Hypothalamus (tissue), 51 donors: Measurements from ENCODE around the gene SPAG5.

ENCODE experiments used
- DNase-seq, 51 donors: peaks; one replicate each; lab custom pipeline; 2025; lab: John Stamatoyannopoulos, UW

The SPAG5 gene

GRCh38 chr17:28548417-28549130 is 50.3 kb downstream of the SPAG5 start:
- DNase-seq, result no peak

GRCh38 chr17:28547623-28548416 is 51.0 kb downstream of the SPAG5 start:
- peak in 42 of 51 donors; percentile 6 to 76 (median 44) for DNase-seq

DNA sequence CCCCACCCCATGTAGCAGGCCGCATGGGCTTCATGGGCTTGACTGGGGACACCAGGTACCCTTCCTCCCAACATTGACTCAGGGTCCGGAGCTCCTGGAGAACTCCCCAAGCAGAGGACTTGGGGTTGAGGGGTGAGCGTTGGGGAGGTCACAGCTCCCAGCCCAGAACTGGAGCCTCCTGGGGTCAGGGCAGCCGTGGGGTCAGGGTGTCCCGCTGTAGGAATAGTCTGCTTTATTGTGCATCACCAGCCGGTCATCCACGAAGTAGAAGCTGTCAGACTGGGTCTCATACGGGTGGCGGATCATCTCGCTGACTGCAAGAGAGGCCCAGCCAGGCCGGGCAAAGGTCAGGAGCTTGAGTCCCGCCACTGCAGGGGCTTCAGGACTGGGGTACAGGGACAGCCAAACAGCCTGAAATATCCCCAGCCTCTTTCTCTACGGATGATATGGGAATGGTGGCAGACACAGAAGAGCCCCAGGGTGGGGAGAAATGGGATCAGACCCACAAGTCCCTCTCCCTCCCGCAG is 51.7 kb downstream of the SPAG5 start:
- DNase-seq, result no peak

DNA sequence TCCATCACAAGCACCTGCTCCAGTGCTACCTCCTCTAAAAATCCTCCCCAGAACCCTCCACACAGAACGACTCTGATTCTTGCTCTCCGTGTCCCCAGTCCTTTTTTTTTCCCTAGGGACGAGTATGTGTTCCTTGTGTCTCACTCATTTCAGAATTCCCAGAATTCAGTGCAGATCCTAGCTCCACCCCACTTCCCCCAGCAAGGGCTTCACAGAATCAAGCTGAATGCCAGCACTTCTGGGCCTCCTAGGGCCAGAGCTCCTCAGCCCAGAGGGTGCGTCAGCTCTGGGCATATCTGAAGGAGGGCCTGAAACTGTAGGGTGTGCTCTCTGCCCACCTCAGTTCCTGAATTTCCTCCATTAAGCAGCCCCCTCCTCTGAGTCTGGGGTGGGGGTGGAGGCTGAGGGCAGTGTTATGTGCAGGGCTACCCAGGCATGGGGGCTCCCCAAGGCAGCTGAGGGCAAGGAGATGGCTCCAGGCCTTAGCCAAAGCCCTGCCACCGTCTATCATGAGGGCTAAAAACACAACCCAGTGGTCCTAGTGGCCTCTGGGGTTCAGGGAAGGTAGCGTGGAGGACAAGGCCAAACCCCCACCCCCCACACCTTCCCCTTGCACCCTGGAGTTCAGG is 52.9 kb downstream of the SPAG5 start:
- DNase-seq, result no peak

DNA sequence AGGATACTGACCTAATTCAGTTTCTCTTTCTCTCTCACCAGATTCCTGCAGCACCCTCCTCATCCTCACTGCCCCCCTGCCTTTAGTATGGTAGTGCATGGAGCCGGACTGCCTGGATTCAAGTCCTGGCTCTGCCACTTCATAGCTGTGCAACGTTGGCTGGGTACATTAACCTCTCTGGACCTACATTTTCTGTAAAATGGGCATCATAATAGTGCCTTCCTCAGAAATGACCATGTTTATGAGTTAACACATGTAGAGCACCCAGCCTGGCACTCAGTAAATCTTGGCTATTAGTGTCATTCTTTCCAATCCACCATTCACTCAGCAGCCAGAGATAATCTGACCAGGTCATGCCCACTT is 53.7 kb downstream of the SPAG5 start:
- no peak for DNase-seq

GRCh38 chr17:28544402-28545140 is 54.3 kb downstream of the SPAG5 start:
- DNase-seq, result no peak

DNA sequence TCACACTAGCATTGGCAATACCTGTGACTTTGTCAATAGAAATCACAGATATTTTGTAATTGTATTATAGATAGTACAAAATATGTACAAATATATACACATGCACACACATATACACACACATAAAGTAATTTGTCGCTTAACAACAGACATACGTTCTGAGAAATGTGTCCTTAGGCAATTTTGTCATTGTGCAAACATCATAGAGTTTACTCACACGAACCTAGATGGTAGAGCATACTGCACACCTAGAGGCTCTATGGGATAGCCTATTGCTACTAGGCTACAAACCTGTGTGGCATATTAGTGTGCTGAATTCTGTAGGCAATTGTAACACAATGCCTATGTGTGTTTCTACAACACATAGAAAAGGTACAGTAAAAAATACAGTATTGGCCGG is 57.4 kb downstream of the SPAG5 start:
- DNase-seq, result no peak

DNA sequence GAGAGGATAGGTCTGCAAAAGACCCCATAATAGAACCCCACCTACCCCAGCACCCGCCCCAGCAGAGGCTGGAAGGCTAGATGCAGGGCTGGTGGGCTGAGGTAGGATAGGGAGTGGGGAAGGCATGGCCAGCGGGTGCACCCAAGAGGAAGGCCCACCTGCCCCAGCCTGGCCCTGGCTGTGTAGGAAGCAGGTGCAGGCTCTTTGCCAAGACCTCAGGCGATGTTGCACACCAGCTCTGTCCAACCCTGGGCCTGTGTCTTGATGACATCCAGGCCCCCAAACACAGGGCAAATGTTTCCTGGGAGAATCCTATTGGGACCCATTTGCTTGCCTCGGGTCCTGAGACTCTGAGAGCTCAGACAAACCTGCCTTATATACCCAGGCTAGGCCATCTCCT is 58.6 kb downstream of the SPAG5 start:
- no peak for DNase-seq

GRCh38 chr17:28538296-28538895 is 60.4 kb downstream of the SPAG5 start:
- no peak for DNase-seq

DNA sequence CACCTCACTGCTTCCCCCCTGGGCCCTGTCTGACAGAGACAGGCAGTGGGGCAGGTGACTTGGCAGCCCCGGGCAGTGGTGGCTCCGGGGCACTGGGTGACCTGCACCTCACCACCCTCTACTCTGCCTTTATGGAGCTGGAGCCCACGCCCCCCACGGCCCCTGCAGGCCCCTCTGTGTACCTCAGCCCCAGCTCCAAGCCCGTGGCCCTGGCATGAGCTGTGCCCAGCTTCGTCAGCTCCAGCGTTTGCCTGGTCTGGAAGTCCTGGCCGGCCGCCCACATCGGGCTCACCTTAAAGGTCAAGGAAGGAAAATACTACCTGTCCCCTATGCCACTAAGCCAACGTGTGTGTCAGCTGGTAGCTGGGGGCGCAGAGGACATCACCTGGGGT is 61.6 kb downstream of the SPAG5 start:
- DNase-seq, result no peak

DNA sequence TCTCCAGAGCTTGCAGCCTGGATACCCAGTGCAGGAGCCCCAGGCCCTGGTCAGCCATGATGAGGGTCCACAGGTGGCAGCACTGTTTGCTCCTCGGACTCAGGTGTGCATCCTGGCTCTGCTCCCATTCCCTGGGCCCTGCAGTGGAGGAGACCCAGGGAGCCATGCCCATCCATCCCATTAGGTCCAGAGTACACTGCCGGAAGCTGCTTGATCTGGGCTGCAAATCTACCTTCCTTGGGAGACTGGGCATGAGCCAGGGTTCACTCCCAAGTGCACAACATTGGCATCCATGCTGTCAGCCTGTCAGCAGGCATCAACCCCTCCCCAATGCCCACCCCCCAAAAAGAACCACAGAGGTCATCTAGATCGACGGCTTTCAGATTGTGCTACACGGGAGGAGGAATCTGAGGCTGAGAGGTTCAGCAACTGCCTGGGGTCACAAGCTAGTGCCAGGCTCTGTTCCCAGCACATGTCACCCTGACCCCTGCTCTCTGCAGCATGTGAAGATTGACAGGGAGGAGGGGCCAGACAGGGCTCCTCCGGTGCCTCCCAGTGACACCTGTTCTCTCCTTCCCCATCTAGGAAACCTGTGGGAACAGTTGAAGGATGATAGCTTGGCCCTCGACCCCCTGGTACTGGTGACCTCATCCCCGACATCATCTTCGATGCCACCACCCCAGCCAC is 62.1 kb downstream of the SPAG5 start:
- DNase-seq, result no peak

DNA sequence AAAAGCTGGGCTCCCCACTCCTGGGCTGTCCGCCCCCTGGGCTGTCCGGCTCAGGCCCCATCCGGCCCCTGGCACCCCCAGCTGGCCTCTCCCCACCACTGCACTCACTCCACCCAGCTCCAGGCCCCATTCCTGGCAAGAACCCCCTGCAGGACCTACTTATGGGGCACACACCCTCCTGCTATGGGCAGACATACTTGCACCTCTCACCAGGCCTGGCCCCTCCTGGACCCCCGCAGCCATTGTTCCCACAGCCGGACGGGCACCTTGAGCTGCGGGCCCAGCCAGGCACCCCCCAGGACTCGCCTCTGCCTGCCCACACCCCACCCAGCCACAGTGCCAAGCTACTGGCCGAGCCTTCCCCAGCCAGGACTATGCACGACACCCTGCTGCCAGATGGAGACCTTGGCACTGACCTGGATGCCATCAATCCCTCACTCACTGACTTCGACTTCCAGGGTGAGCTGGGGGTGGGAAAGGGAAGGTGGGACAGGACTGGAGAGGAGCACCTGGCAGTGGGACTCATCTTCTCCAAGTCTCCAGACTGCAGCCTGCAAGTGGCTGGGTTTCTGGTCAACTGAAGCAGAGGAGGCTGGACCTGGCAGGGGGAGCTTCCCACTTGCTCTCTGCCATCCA is 64.0 kb downstream of the SPAG5 start:
- DNase-seq, result no peak

- no peak for DNase-seq
Observed at GRCh38 chr17:28533091-28533807, 65.6 kb downstream of the SPAG5 start.

DNA sequence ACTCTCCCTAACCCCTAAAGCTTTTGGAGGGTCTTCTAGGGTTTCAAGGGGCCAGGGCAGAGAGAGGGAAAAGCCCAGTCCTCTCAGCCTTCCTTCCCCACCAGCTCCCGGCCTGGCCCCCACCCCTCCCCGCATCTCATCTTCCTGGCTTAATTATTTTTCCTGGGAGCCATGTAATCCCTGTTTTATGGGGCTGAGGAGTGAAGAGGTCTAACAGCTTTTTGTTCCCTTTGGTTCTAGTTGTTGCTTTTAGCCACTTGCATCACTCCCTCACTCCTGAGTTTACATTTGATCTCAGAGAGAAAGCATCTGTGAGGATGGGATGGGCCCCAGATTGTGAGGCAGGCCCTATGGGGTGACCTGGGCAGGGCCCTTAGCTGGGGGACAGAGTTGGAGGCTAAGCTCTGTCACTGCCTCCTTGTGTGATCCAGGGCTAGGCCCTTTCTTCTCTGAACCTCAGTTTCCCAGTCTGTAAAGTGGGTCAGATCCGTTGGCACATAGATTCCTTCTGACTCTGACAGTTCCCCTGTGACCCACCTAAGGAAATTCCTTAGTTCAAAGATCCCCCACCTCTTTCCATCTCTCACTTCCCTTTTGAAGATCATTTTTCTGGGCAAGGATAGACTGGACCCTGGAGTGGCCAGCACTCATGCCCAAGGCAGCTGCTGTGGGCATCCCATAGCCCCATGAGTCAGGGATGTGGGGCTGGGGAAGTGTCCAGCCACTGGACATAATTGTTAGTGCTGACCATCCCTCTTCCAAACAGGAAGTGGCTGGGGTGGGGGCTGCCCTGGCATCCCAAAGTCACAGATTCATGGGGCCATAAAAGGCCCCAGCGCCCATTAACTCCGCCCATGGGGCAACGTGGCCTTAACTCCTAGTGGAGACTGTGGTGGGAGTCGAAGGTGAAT is 66.5 kb downstream of the SPAG5 start:
- DNase-seq, result no peak

- DNase-seq, result no peak
Observed at GRCh38 chr17:28530926-28531325, 67.9 kb downstream of the SPAG5 start.

DNA sequence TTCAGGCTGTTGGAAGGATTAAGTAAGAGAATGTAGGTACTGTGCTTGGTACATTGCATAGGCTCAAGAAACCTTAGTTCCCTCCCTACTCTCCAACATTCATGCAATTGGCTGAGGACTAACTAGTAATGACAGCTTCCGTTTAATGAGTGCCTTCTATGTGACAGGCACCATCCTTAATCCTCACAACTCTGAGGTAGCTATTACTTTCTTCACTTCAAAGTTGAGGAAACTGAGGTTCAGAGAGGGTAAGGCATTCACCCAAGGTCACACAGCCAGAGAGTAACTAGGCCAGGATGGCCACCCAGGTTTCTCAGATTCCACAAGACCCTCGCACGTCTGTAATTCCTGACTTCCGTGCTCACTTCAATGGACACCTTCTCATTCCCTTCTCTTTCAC is 68.6 kb downstream of the SPAG5 start:
- DNase-seq, result no peak

- no peak for DNase-seq
Observed at GRCh38 chr17:28529013-28529400, 69.8 kb downstream of the SPAG5 start.
